NCI-H446 (cell line): ENCODE measurements around the gene RTP1.
"Not testable (repeated sequence)": the region's sequence is repeated elsewhere in the genome, so short reads cannot be mapped to it uniquely, and the experiment has no call there.

Source experiments
- DNase-seq, 2 experiments: peaks; one replicate each; lab custom pipeline; 2025; lab: John Stamatoyannopoulos, UW

Gene RTP1

GRCh38 chr3:187197335-187197649 lies at the start of gene RTP1:
TSS of gene RTP1 (plus strand) at chr3:187197486. CDS start at chr3:187197516, 30 bp downstream.
- DNase-seq, result peak in 1 of 2 experiments; percentile 30

- DNase-seq, result no peak
Measured at GRCh38 chr3:187150186-187150585, 47.1 kb upstream of the RTP1 start.

GRCh38 chr3:187150599-187150998 lies 46.7 kb upstream of the RTP1 start:
- no peak for DNase-seq

- no peak for DNase-seq
Measured at GRCh38 chr3:187161556-187161955, 35.7 kb upstream of the RTP1 start.

- DNase-seq, result no peak
Measured at GRCh38 chr3:187162265-187162953, 34.9 kb upstream of the RTP1 start.

- peak; percentile 33 to 56 for DNase-seq
Measured at GRCh38 chr3:187165144-187165543, 32.1 kb upstream of the RTP1 start.

- DNase-seq, result no peak
Measured at GRCh38 chr3:187166750-187167149, 30.5 kb upstream of the RTP1 start.

GRCh38 chr3:187167777-187168176 lies 29.5 kb upstream of the RTP1 start:
- no peak for DNase-seq

- DNase-seq, result no peak
Measured at GRCh38 chr3:187169231-187169960, 27.9 kb upstream of the RTP1 start.

- DNase-seq, result not testable (repeated sequence)
Measured at GRCh38 chr3:187170911-187171310, 26.4 kb upstream of the RTP1 start.

- no peak for DNase-seq
Measured at GRCh38 chr3:187172929-187173328, 24.4 kb upstream of the RTP1 start.

- DNase-seq, result no peak
Measured at GRCh38 chr3:187181454-187182170, 15.7 kb upstream of the RTP1 start.

- DNase-seq, result no peak
Measured at GRCh38 chr3:187183210-187183862, 13.9 kb upstream of the RTP1 start.

GRCh38 chr3:187183903-187184302 lies 13.4 kb upstream of the RTP1 start:
- no peak for DNase-seq

- no peak for DNase-seq
Measured at GRCh38 chr3:187185759-187186158, 11.5 kb upstream of the RTP1 start.

GRCh38 chr3:187186375-187186774 lies 10.9 kb upstream of the RTP1 start:
- no peak for DNase-seq

- no peak for DNase-seq
Measured at GRCh38 chr3:187186801-187187421, 10.4 kb upstream of the RTP1 start.

- DNase-seq, result no peak
Measured at GRCh38 chr3:187188931-187189330, 8.4 kb upstream of the RTP1 start.

GRCh38 chr3:187191271-187191670 lies 6.0 kb upstream of the RTP1 start:
- DNase-seq, result no peak

- DNase-seq, result no peak
Measured at GRCh38 chr3:187193181-187193580, 4.1 kb upstream of the RTP1 start.

- DNase-seq, result no peak
Measured at GRCh38 chr3:187196573-187197334, 532 bp upstream of the RTP1 start.
